OCI-LY7 (cell line): ENCODE results near the gene RASGRP4. TPM values are rescaled to one million over a fixed set of nuclear protein-coding genes. Genes with fewer than 3 reads are reported as not detected.

Source experiments
- BruUV-seq: library from RNA; stranded (reverse); fragments of 400-500 nt; replicated peaks from 2 replicates; lab custom pipeline; 2021; lab: Mats Ljungman, UMichigan
- CTCF ChIA-PET: fragments of 300-600 bp; sonication (Branson Sonifier 250); formaldehyde crosslinking; loops from one replicate; lab custom pipeline; 2022; ENCODE audit warnings: antibody characterized with exemption; ENCODE audit not compliant: unreplicated experiment; lab: Charles Lee
- POLR2A ChIA-PET: fragments of 300-600 bp; sonication (Branson Sonifier 250); formaldehyde crosslinking; loops from one replicate; lab custom pipeline; 2022; ENCODE audit warnings: antibody characterized with exemption; lab: Charles Lee
- DNase-seq: peaks from one replicate; pipeline ENCODE4 v3.0.0-alpha.2; 2015; ENCODE audit warnings: low spot score
- H2AFZ ChIP-seq: fragments of 200-600 bp; sonication (generic), shearing (Covaris generic); 2 replicates; pipeline ENCODE4 v1.6.1; 2014; ENCODE audit warnings: mild to moderate bottlenecking, antibody characterized with exemption, low read length, moderate library complexity
- H3K27ac ChIP-seq: fragments of 200-600 bp; sonication (generic); 2 replicates; pipeline ENCODE4 v1.5.1; 2014; ENCODE audit warnings: mixed run types, low read depth, mild to moderate bottlenecking, moderate library complexity, low read length, inconsistent platforms; ENCODE audit not compliant: poor library complexity, severe bottlenecking
- H3K36me3 ChIP-seq: fragments of 200-600 bp; sonication (generic); 2 replicates; pipeline ENCODE4 v1.6.1; 2014; ENCODE audit warnings: mild to moderate bottlenecking, antibody characterized with exemption, low read length, moderate library complexity, mixed read lengths; ENCODE audit not compliant: insufficient read depth
- H3K4me1 ChIP-seq: fragments of 200-600 bp; sonication (generic); 2 replicates; pipeline ENCODE4 v1.5.1; 2014; ENCODE audit warnings: mild to moderate bottlenecking, low read length; ENCODE audit not compliant: insufficient read depth, poor library complexity, severe bottlenecking
- H3K4me2 ChIP-seq: fragments of 200-600 bp; sonication (generic); 2 replicates; pipeline ENCODE4 v1.6.1; 2014; ENCODE audit warnings: mild to moderate bottlenecking, low read length
- H3K4me3 ChIP-seq: fragments of 200-600 bp; sonication (generic); 2 replicates; pipeline ENCODE4 v1.5.1; 2014; ENCODE audit warnings: mild to moderate bottlenecking, low read depth, low read length; ENCODE audit not compliant: poor library complexity, severe bottlenecking
- H3K79me2 ChIP-seq: fragments of 200-600 bp; sonication (generic); 2 replicates; pipeline ENCODE4 v1.6.1; 2016; ENCODE audit warnings: low read depth, mild to moderate bottlenecking, low read length, moderate library complexity, mixed read lengths; ENCODE audit not compliant: insufficient read depth
- H3K9me2 ChIP-seq: fragments of 200-600 bp; sonication (generic); 2 replicates; pipeline ENCODE4 v1.6.1; 2016; ENCODE audit warnings: mild to moderate bottlenecking, low read length, mixed read lengths; ENCODE audit not compliant: insufficient read depth
- H3K9me3 ChIP-seq: fragments of 200-600 bp; sonication (generic); 2 replicates; pipeline ENCODE4 v1.6.1; 2014; ENCODE audit warnings: mild to moderate bottlenecking, mixed run types, low read length, mixed read lengths
- H4K20me1 ChIP-seq: fragments of 200-600 bp; sonication (generic); 2 replicates; pipeline ENCODE4 v1.6.1; 2014; ENCODE audit warnings: mild to moderate bottlenecking, antibody characterized with exemption, low read length, moderate library complexity, mixed read lengths; ENCODE audit not compliant: insufficient read depth
- EZH2phosphoT487 ChIP-seq: fragments of 200-600 bp; sonication (generic); IDR thresholded peaks from 2 replicates; pipeline ENCODE4 v1.6.1; 2018; ENCODE audit warnings: low read depth, borderline replicate concordance, mild to moderate bottlenecking, mixed run types, antibody characterized with exemption, low read length, moderate library complexity, mixed read lengths
- intact Hi-C: fragments of 100-400 bp; cut with micrococcal nuclease; formaldehyde crosslinking; loops from one replicate; pipeline ENCODE4 v1.10.0; 2022; ENCODE audit not compliant: unreplicated experiment
- total RNA-seq, 2 experiments: library from RNA; depleted of rRNA in 1 of 2; stranded (reverse); fragments of >200 nt in 1 of 2; shearing (Covaris generic) in 1 of 2; gene quantifications; 2 replicates each; pipeline ENCODE4 v1.2.3, GENCODE V29; 2014 to 2022
- TF ChIP-seq, protein P1 (sequence below): fragments of 200-600 bp; sonication (generic); conservative IDR thresholded peaks from 2 replicates; pipeline ENCODE4 v1.5.1; 2014; ENCODE audit warnings: mild to moderate bottlenecking, antibody characterized with exemption, low read length, moderate library complexity, mixed read lengths

The RASGRP4 gene
- total RNA-seq, 2 experiments from 2014 or later, result not detected

DNA sequence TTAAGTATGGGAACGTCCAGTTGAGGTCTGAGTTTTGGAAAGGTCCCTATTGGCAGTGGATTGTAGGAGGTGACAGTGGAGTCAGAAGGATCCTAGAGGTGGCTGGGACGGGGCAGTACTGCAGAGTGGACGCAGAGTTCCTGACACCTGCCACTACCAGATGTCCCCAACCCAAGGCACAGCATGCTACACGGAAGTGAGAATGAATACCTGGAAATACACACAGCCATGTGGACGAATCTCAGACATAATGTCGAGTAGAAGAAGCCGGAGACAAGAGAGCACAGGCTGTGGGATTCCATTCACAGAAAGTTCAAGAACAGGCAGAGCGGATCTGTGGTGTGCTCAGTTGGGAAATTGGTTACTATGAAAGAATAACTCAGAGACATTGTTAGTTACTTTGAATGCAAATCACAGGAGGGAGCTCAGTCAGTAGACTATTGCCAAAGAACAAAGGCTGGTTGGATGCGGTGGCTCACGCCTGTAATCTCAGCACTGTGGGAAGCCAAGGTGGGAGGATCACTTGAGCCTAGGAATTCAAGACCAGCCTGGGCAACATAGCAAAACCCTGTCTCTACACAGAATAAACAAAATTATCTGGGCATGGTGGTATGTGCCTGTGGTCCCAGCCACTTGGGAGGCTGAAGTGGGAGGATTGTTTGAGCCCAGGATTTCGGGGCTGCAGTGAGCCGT lies 44.9 kb upstream of the RASGRP4 start:
- Histone ChIP-seq H3K27ac (no peak overlapping the region), H3K4me1 (no peaks in the 10 kb centered on the region), H3K4me2 (no peak overlapping the region), H2AFZ (no peak overlapping the region), H4K20me1 (no peaks in the 10 kb centered on the region), H3K36me3 (no peaks in the 10 kb centered on the region), H3K79me2 (no peaks in the 10 kb centered on the region), H3K4me3 (no peak overlapping the region), H3K9me2 (no peaks in the 10 kb centered on the region), H3K9me3 (no peaks in the 10 kb centered on the region)
- TF ChIP-seq, protein P1, sequence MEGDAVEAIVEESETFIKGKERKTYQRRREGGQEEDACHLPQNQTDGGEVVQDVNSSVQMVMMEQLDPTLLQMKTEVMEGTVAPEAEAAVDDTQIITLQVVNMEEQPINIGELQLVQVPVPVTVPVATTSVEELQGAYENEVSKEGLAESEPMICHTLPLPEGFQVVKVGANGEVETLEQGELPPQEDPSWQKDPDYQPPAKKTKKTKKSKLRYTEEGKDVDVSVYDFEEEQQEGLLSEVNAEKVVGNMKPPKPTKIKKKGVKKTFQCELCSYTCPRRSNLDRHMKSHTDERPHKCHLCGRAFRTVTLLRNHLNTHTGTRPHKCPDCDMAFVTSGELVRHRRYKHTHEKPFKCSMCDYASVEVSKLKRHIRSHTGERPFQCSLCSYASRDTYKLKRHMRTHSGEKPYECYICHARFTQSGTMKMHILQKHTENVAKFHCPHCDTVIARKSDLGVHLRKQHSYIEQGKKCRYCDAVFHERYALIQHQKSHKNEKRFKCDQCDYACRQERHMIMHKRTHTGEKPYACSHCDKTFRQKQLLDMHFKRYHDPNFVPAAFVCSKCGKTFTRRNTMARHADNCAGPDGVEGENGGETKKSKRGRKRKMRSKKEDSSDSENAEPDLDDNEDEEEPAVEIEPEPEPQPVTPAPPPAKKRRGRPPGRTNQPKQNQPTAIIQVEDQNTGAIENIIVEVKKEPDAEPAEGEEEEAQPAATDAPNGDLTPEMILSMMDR, result no peak
- no peak for TF ChIP-seq EZH2phosphoT487
- intact Hi-C loops, result no loop called here
- ChIA-PET POLR2A (no interaction called here), CTCF (no interaction called here)
- no TSS peak for BruUV-seq
- no peak for DNase-seq

GRCh38 chr19:38469151-38469550 lies 43.1 kb upstream of the RASGRP4 start:
- H3K4me2 ChIP-seq, result no peak overlapping the region
- CTCF ChIA-PET, result no interaction called here
- no peak for DNase-seq
- no peaks in the 10 kb centered on the region for H3K9me3 ChIP-seq
- H3K36me3 ChIP-seq, result no peaks in the 10 kb centered on the region
- no peaks in the 10 kb centered on the region for H3K79me2 ChIP-seq
- H4K20me1 ChIP-seq, result no peaks in the 10 kb centered on the region
- TF ChIP-seq EZH2phosphoT487, result no peak
- TF ChIP-seq, protein P1, result no peak
- no TSS peak for BruUV-seq
- no peak overlapping the region for H2AFZ ChIP-seq
- POLR2A ChIA-PET, result interaction anchor here (0.6 kb wide), 1 partner anchor 65 kb away, joined by 3 read pairs; no protein-coding TSS in a partner anchor
- H3K9me2 ChIP-seq, result no peaks in the 10 kb centered on the region
- no peak overlapping the region for H3K4me3 ChIP-seq
- intact Hi-C loops, result no loop called here
- no peaks in the 10 kb centered on the region for H3K4me1 ChIP-seq
- H3K27ac ChIP-seq, result no peak overlapping the region
